ENCODE results near the gene IARS2.

The IARS2 gene

GRCh38 chr1:220060876-220061275, 33.1 kb upstream of the IARS2 start:
- no peak for DNase-seq (ENCODE audit: low read depth)
- H3K4me3 ChIP-seq (ENCODE audit: low read depth, low read length) = no peak overlapping the region
- in situ Hi-C loops (cut with HindIII; ENCODE audit: low sequenced_read_pairs) = no loop called here
- TF ChIP-seq CTCF (IDR thresholded peaks at IDR 0.05; ENCODE audit: low read depth, low read length, missing control alignments) = no peak

DNA sequence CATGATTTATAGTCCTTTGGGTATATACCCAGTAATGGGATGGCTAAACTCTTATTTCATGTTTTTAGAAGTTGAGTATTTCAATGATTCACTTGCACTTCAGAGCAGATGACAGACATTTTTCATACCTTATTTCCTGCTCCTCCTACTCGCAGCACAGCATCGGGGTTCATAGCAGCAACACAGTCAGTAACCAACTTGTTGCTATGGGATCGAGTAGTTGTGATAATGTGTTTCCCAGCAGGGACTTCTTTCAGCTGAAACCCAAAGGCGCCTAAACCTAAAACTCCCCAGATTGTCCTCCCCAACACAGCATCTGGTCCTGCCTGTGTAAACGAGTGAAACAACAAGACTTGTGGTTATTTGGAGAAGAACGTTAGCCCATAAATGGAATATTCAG, 31.3 kb upstream of the IARS2 start:
- no peak for DNase-seq (ENCODE audit: low read depth)
- in situ Hi-C loops (cut with HindIII; ENCODE audit: low sequenced_read_pairs) = no loop called here
- no peak overlapping the region for H3K4me3 ChIP-seq (ENCODE audit: low read depth, low read length)
- no peak for TF ChIP-seq CTCF (IDR thresholded peaks at IDR 0.05; ENCODE audit: low read depth, low read length, missing control alignments)

- no peak for DNase-seq (ENCODE audit: low read depth)
- no peak for TF ChIP-seq CTCF (IDR thresholded peaks at IDR 0.05; ENCODE audit: low read depth, low read length, missing control alignments)
- in situ Hi-C loops (cut with HindIII; ENCODE audit: low sequenced_read_pairs) = loop anchor here (5.0 kb wide), 1 partner anchor 45 kb away; no protein-coding TSS in a partner anchor
- no peak overlapping the region for H3K4me3 ChIP-seq (ENCODE audit: low read depth, low read length)
Measured at GRCh38 chr1:220067269-220068204, 26.4 kb upstream of the IARS2 start.

DNA sequence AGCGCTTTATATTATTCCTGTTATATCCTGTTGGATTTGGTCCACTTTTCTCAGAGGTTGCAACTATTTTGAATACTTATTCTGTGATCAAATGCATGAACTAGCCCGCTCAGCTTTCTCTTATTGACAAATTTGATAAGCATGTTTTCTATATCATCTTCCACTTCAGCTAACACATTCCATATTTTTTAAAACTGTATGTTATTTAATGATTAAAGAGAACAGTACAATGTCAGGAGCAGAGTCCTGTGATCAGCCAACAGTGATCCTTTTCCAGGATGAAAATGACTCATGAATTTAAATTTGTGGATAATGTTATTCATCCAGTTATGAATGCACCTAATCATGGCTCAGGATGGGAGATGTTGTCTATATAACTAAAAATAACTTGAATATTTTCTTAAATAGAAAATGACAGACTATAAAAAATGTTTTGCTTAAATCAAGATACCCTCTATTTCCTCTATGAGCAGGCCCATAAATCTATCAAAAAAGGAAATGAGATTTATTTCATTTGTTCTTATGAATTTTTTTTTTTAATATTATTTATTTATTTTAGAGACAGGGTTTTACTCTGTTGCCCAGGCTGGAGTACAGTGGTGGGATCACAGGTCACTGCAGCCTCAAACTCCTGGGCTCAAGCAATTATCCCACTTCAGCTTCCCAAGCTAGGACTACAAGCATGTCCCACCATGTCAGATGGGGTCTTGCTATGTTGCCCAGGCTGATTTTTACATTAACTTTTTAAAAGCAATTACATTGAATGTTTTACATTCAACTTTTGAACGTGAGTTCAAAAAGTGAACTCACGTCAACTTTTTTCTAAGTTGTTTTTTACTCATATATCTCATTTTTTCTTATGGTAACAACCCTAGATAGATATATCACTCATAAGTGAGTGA, 16.8 kb upstream of the IARS2 start:
- DNase-seq (ENCODE audit: low read depth) = no peak
- TF ChIP-seq CTCF (IDR thresholded peaks at IDR 0.05; ENCODE audit: low read depth, low read length, missing control alignments) = no peak
- in situ Hi-C loops (cut with HindIII; ENCODE audit: low sequenced_read_pairs) = no loop called here
- no peak overlapping the region for H3K4me3 ChIP-seq (ENCODE audit: low read depth, low read length)

DNA sequence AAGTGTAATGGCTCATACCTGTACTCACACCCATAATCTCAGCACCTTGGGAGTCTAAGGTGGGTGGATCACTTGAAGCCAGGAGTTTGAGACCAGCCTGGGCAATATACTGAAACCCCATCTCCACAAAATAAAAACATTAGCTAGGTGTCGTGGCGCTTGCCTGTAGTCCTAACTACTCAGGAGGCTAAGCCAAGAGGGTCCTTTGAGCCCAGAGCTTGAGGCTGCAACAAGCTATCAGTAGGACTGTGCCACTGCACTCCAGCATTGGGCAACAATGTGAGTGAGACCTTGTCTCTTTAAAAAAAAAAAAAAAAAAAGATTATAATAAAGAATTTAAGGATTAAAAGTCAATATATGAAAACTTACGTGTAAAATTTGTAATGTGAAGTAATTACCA, 16.0 kb upstream of the IARS2 start:
- DNase-seq (ENCODE audit: low read depth) = no peak
- in situ Hi-C loops (cut with HindIII; ENCODE audit: low sequenced_read_pairs) = no loop called here
- TF ChIP-seq CTCF (IDR thresholded peaks at IDR 0.05; ENCODE audit: low read depth, low read length, missing control alignments) = no peak
- H3K4me3 ChIP-seq (ENCODE audit: low read depth, low read length) = no peak overlapping the region

DNA sequence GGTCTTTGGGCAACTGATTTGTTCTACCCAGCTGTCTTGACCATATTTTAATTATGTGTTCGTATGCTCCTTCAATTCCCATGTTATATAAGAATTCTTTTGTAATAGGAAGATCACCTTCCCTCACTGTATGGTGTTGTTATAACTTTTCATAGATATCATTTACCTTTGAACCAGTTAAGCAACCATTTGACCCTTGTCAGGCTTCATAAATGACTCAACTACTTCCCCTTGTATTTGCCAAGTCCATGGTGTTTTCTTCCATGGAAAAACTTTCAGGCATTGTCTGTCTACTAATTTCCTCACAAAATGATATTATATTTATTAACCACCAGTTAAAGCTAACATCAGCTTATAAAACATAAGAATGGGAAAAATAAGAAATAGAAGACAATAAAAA, 9.5 kb upstream of the IARS2 start:
- DNase-seq (ENCODE audit: low read depth) = no peak
- no peak for TF ChIP-seq CTCF (IDR thresholded peaks at IDR 0.05; ENCODE audit: low read depth, low read length, missing control alignments)
- H3K4me3 ChIP-seq (ENCODE audit: low read depth, low read length) = no peak overlapping the region
- in situ Hi-C loops (cut with HindIII; ENCODE audit: low sequenced_read_pairs) = no loop called here
